CD4-positive, alpha-beta T cell (primary cell): ENCODE results near the gene FAM163B. TPM values are rescaled to one million over a fixed set of nuclear protein-coding genes. Genes with fewer than 3 reads are reported as not detected.

Experiments
- ATAC-seq: fragments of 200-7000 bp; cut with Tn5 transposase; one replicate; pipeline ENCODE4 v1.10.0; 2022; ENCODE audit warnings: mild to moderate bottlenecking; ENCODE audit not compliant: poor library complexity
- CTCF ChIA-PET: fragments of 350-600 bp; sonication (Branson Sonifier 250); formaldehyde crosslinking; loops from one replicate; lab custom pipeline; 2021; ENCODE audit warnings: antibody characterized with exemption, inconsistent platforms; lab: Charles Lee
- POLR2A ChIA-PET: fragments of 350-600 bp; sonication (Branson Sonifier 250); formaldehyde crosslinking; loops from one replicate; lab custom pipeline; 2021; ENCODE audit warnings: antibody characterized with exemption, inconsistent platforms; lab: Charles Lee
- DNase-seq, 14 experiments: peaks; one replicate each; pipeline ENCODE4 v3.0.0-alpha.2; 2013 to 2020; ENCODE audit warnings: mixed read lengths in 2 of 14
- H3K27ac ChIP-seq, 2 donors: one replicate each; pipeline versions ENCODE4 v1.5.1 to v1.7.0; 2013; ENCODE audit warnings: low read length in 2 of 2, low read depth in 1 of 2, mild to moderate bottlenecking in 1 of 2
- H3K27me3 ChIP-seq, 2 experiments: 1 replicate in 1 of 2; 2 replicates in 1 of 2; pipeline versions ENCODE4 v1.6.1 to v1.7.0; 2013; ENCODE audit warnings: low read length in 2 of 2, control low read depth in 1 of 2, mild to moderate bottlenecking in 1 of 2, moderate library complexity in 1 of 2; ENCODE audit not compliant: insufficient read depth in 2 of 2, control insufficient read depth in 1 of 2
- H3K36me3 ChIP-seq: one replicate; pipeline ENCODE4 v1.6.1; 2013; ENCODE audit warnings: low read length, control low read depth; ENCODE audit not compliant: insufficient read depth
- H3K4me1 ChIP-seq: one replicate; pipeline ENCODE4 v1.6.1; 2013; ENCODE audit warnings: low read length, control low read depth; ENCODE audit not compliant: insufficient read depth
- H3K4me3 ChIP-seq: one replicate; pipeline ENCODE4 v1.5.1; 2013; ENCODE audit warnings: mild to moderate bottlenecking, low read length, moderate library complexity
- H3K9me3 ChIP-seq, 2 experiments: 1 replicate in 1 of 2; 2 replicates in 1 of 2; pipeline versions ENCODE4 v1.6.1 to v1.7.0; 2013; ENCODE audit warnings: low read length in 2 of 2, mild to moderate bottlenecking in 2 of 2, control low read depth in 1 of 2, moderate library complexity in 1 of 2; ENCODE audit not compliant: control insufficient read depth in 1 of 2, insufficient read depth in 1 of 2
- H3K27ac Mint-ChIP-seq: one replicate; pipeline ENCODE4 v1.8.0; 2020; ENCODE audit warnings: mixed read lengths
- H3K27me3 Mint-ChIP-seq: one replicate; pipeline ENCODE4 v1.8.0; 2021; ENCODE audit warnings: mixed read lengths
- H3K36me3 Mint-ChIP-seq: one replicate; pipeline ENCODE4 v1.8.0; 2021; ENCODE audit warnings: low read depth, mixed read lengths
- H3K4me1 Mint-ChIP-seq: one replicate; pipeline ENCODE4 v1.8.0; 2021; ENCODE audit warnings: low read depth, mixed read lengths
- H3K4me3 Mint-ChIP-seq: one replicate; pipeline ENCODE4 v1.8.0; 2020; ENCODE audit warnings: mild to moderate bottlenecking, mixed read lengths
- H3K9me3 Mint-ChIP-seq: one replicate; pipeline ENCODE4 v1.8.0; 2020; ENCODE audit warnings: mixed read lengths
- intact Hi-C, 2 experiments: fragments of 100-400 bp; cut with DNase I in 1 of 2; cut with micrococcal nuclease in 1 of 2; formaldehyde crosslinking; loops; one replicate each; pipeline versions ENCODE4 v1.15.1 to v1.9.0; 2023 to 2025; cut with DNase I, micrococcal nuclease
- total RNA-seq, 174 experiments: library from RNA in 2 of 174; stranded (reverse) in 2 of 174; gene quantifications; one replicate each; pipeline ENCODE4 v1.2.3 and lab custom pipeline; 2021 to 2026
- TF ChIP-seq, protein P1 (sequence below): fragments of 200-600 bp; IDR thresholded peaks from one replicate; pipeline ENCODE4 v1.8.0; 2022; ENCODE audit warnings: antibody characterized with exemption, mild to moderate bottlenecking

FAM163B gene
- total RNA-seq, 2 experiments from 2014 or later, result not detected

- H3K9me3 Mint-ChIP-seq, result no peaks in the 10 kb centered on the region
- no peak overlapping the region for H3K27ac Mint-ChIP-seq
- H3K36me3 Mint-ChIP-seq, result no peaks in the 10 kb centered on the region
- Histone ChIP-seq H3K4me1 (no peaks in the 10 kb centered on the region), H3K9me3 (peaks cover 0 to 11% of the 10 kb centered on the region in 2 experiments), H3K36me3 (no peaks in the 10 kb centered on the region), H3K27ac (no peak overlapping the region), H3K27me3 (no peaks in the 10 kb centered on the region), H3K4me3 (no peak overlapping the region)
- ChIA-PET CTCF (no interaction called here), POLR2A (no interaction called here)
- TF ChIP-seq, protein P1, sequence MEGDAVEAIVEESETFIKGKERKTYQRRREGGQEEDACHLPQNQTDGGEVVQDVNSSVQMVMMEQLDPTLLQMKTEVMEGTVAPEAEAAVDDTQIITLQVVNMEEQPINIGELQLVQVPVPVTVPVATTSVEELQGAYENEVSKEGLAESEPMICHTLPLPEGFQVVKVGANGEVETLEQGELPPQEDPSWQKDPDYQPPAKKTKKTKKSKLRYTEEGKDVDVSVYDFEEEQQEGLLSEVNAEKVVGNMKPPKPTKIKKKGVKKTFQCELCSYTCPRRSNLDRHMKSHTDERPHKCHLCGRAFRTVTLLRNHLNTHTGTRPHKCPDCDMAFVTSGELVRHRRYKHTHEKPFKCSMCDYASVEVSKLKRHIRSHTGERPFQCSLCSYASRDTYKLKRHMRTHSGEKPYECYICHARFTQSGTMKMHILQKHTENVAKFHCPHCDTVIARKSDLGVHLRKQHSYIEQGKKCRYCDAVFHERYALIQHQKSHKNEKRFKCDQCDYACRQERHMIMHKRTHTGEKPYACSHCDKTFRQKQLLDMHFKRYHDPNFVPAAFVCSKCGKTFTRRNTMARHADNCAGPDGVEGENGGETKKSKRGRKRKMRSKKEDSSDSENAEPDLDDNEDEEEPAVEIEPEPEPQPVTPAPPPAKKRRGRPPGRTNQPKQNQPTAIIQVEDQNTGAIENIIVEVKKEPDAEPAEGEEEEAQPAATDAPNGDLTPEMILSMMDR, result no peak
- ATAC-seq (no peak), DNase-seq (peak in 1 of 14 experiments; percentile 17)
- H3K27me3 Mint-ChIP-seq, result no peaks in the 10 kb centered on the region
- intact Hi-C loops, result loop anchor here in 1 of 2 experiments (10.0 kb wide), 1 partner anchor 455 kb away; the partner anchor contains the start of gene VAV2
- peaks cover 5% of the 10 kb centered on the region for H3K4me1 Mint-ChIP-seq
- H3K4me3 Mint-ChIP-seq, result no peak overlapping the region
These were observed 69.0 kb downstream of the FAM163B start for GRCh38 chr9:133539991-133540697.

GRCh38 chr9:133538851-133539833 is 70.0 kb downstream of the FAM163B start:
- intact Hi-C loops, result loop anchor here in 1 of 2 experiments (10.0 kb wide), 1 partner anchor 456 kb away; the partner anchor contains the start of gene VAV2
- peak overlapping the region; percentile 40 for H3K27ac Mint-ChIP-seq

GRCh38 chr9:133538176-133538575 is 71.0 kb downstream of the FAM163B start:
- intact Hi-C loops, result loop anchor here in 1 of 2 experiments (10.0 kb wide), 1 partner anchor 457 kb away; the partner anchor contains the start of gene VAV2
- no peak overlapping the region for H3K27ac ChIP-seq
- no peak overlapping the region for H3K27ac Mint-ChIP-seq
- no peak overlapping the region for H3K4me3 Mint-ChIP-seq
- peaks cover 17% of the 10 kb centered on the region for H3K4me1 ChIP-seq
- H3K36me3 Mint-ChIP-seq, result no peaks in the 10 kb centered on the region
- peaks cover 0 to 7% of the 10 kb centered on the region in 2 experiments for H3K27me3 ChIP-seq
- H3K9me3 Mint-ChIP-seq, result no peaks in the 10 kb centered on the region
- H3K4me3 ChIP-seq, result no peak overlapping the region
- peaks cover 10% of the 10 kb centered on the region for H3K4me1 Mint-ChIP-seq
- H3K9me3 ChIP-seq, result peaks cover 0 to 11% of the 10 kb centered on the region in 2 experiments
- TF ChIP-seq, protein P1, result no peak
- CTCF ChIA-PET, result no interaction called here
- no peaks in the 10 kb centered on the region for H3K36me3 ChIP-seq
- POLR2A ChIA-PET, result no interaction called here
- DNase-seq (no peak), ATAC-seq (no peak)
- no peaks in the 10 kb centered on the region for H3K27me3 Mint-ChIP-seq

More at GRCh38 chr9:133538851-133539833, 70.0 kb downstream of the FAM163B start:
- ChIA-PET POLR2A (no interaction called here), CTCF (no interaction called here)
- H3K27ac ChIP-seq, result no peak overlapping the region
- Mint-ChIP-seq H3K27me3 (no peaks in the 10 kb centered on the region), H3K4me1 (peaks cover 5% of the 10 kb centered on the region), H3K9me3 (no peaks in the 10 kb centered on the region), H3K4me3 (no peak overlapping the region), H3K36me3 (no peaks in the 10 kb centered on the region)
- H3K27me3 ChIP-seq, result peaks cover 0 to 3% of the 10 kb centered on the region in 2 experiments
- no peak for DNase-seq
- peaks cover 0 to 11% of the 10 kb centered on the region in 2 experiments for H3K9me3 ChIP-seq
- no peaks in the 10 kb centered on the region for H3K36me3 ChIP-seq
- no peak overlapping the region for H3K4me3 ChIP-seq
- H3K4me1 ChIP-seq, result peaks cover 7% of the 10 kb centered on the region
- TF ChIP-seq, protein P1, result no peak
- ATAC-seq, result no peak
